ENCODE data around the gene USP12.
"Not testable (repeated sequence)": the region's sequence is repeated elsewhere in the genome, so short reads cannot be mapped to it uniquely, and the experiment has no call there.

The USP12 gene

DNA sequence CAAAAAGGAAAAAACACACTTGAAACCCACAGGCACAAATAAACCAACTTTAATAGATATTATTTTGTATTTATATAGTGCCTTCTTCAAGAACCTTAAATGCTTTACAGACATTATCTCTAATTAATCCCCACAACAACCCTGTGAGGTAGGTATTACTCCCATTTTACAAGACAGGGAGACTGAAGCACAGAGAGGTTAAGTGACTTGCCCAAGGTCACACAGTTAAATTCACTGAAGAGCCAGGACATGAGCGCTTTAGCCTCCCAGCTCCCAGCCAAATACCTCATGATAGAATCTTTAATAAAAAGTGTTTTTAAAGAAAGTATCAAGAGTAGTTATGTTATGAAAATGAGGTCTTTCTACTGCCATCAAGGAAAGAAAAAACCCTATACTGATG is 105.5 kb downstream of the USP12 start:
- not testable (repeated sequence) for DNase-seq

DNA sequence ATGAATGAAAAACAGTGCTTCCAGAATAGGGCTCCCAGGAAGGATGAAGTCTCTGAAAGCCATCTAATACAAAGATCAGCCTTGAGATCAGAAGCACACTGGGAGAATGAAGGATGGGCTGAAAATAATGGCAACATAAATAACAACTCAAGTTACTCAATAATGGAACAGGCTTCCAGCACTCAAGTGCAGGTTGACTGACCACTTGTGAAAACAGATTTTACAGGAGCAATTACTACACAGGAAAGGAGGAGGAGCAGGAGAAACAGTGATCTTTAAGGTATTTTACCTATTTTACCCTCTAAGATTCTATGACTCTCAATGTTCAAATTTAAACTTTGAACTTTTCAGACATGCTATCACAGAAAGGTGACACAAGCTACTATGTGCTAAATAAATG is 106.0 kb downstream of the USP12 start:
- no peak for DNase-seq

DNA sequence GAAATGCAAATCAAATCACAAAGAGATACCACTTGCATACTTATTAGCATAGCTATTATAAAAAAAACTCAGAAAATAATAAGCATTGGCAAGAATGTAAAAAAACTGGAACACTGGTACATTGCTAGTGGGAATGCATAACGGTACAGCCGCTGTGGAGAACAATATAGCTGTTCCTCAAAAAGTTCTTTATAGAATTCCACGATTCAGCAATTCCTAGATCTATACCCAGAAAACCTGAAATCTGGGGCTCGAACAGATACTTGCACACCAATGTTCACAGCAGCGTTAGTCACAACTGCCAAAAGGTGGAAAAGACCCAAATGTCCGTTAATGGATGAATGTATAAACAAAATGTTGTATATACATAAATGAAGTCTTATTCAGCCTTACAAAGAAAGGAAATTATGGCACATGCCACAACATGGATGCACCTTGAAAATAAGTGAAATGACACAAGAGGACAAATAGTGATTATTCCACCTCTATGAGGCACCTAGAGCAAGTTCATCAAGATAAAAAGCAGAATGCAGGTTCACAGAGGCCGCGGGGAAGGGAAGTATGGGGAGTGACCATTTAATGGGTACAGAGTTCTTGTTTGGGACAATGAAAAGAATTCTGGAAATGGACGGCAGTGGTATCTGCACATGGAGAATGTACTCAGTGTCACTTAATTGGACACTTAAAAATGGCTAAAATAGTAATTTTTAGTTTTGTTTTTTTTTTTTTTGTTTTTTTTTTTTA is 107.2 kb downstream of the USP12 start:
- no peak for DNase-seq

DNA sequence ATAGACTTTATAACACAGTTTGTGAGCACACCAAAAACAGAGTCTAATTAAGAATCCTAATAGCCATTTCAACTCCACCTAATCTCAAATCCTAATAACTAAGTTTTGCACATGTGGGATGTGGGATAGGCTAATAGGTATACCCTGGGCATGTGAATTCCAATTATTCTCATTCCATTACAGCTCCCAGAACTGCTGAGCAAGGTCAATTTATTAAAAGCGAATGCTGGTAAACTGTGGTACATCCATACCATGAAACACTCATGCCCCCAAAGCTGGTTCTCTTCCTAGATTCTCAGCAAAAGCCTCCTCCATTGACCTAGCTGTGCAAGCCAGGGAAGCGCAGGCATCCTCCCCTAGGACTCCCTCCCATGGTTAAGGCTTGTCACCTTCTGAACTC is 113.8 kb downstream of the USP12 start:
- no peak for DNase-seq

DNA sequence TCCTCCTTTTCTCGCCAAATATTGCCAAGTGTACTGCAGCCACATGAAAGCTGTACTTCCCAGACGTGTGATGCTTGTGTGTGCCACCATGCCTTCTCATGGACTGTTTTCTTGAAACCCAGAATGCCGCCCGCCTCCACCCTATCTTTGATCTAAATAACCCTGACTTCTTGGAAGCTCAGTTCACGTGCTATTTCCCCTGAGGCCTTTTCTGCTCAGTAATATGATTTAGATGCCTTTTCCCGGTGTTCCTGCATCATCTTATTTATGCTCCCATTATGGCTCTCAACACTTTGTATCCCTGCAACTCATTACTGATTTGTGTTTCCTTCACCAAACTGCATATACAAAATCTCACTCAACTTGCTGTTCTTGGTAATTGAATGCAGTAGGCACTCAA is 116.1 kb downstream of the USP12 start:
- DNase-seq, result no peak

DNA sequence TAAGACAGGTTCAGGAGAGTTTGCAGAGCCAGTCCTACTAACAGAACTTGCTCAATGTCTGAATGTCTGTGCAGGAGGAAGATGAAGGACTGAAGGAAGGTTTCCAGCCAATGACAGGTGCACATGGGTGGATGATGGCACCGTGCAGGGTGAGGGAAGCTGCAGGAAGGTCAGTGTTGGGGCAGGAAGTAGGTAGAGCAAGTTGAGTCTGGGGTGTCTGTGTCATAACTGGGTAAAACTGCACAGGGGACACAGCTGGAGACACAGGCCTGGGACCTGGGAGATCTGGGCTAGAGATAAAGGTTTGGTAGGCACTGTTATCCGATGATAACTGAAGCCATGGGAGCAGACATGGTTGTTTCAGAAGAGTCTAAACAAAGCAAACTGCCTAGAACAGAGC is 116.9 kb downstream of the USP12 start:
- DNase-seq, result no peak

DNA sequence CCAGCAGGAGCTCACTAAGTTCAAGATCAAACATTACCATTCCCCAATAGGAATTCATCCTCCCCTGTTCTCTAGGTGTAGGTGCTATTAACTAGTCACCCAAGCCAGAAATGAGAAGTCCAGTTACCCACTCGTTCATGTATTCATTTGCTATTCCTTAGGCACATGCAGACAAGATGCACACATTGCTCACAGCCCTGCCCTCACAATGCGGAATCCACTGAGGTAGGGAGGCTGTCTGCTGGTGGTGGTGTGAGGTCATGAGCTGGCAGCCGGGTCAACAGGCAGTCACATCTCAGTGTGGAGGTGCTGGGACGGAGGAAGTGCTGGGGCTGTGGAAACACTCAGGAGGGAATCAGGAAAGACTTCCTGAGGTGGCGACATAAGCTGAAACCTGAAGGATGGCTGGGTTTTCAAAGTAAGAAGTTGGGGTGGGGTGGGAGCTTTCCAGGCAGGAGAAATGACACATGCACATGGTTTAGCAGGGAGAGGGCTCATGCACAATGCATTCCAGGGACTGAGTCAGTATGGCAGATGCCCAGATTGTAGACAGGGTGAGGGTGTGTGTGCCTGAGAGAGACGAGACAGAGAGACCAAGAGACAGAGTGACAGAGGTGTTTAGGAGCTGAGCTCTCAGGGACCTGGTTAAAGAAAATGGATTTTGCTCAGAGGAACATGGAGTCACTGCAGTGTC is 117.6 kb downstream of the USP12 start:
- no peak for DNase-seq

DNA sequence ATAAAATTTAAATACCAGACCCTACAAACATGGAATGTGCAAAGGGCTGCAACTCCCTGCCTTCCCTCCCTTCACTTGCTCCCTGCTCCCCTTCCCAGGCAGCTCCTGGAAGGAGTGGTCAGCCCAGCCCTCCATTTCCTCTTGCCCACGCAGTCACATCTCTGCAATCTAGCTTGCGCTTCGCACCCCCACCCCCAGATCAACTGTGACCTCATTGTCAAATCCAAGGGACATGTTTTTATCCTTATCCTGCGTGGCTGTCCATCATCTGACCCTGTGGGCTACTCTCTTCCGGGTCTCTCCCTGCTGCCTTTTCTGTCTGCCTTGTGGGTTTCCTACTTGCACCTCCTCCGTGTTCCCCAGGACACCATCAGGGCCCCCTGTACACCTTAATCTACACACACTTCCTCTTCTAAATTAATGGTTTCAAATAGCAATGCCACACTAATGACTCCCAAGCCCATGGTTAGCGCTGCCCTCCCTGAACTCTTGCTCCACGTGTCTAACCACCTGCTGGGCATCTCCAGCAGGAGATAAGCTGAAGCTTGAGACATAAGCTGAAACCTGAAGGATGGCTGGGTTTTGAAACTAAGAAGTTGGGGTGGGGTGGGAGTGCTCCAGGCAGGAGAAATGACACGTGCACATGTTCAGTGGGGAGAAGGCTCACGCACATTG is 118.3 kb downstream of the USP12 start:
- DNase-seq, result no peak

DNA sequence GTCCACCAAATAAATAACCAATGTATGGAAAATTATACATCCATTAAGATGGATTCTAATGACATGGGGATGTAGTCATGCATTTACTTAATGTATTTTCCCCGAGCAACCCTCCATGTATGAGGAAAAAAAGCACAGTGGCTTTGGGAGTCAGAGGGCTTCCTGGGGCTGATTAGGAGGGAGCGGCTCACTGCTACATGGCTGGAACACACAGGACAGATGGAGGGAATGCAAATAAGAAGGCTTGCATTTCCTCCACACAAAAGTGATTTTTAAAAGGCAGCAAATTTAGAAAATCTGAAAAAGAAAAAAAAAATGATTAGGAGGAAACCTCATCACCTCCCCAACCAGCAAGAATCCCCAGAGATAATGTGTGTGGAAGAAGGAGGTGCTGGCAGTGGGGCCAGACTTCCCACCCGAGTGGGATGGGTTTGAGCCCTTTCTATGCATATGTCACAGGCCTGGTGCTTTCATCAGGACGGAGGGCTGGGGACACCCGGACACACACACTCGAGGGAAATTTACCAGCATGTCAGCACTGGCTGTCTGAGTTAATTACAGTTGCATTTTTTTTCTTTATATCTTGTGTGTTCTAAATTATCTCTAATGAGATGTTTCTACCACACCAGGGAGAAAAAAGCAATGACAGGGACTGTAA is 118.9 kb downstream of the USP12 start:
- no peak for DNase-seq

DNA sequence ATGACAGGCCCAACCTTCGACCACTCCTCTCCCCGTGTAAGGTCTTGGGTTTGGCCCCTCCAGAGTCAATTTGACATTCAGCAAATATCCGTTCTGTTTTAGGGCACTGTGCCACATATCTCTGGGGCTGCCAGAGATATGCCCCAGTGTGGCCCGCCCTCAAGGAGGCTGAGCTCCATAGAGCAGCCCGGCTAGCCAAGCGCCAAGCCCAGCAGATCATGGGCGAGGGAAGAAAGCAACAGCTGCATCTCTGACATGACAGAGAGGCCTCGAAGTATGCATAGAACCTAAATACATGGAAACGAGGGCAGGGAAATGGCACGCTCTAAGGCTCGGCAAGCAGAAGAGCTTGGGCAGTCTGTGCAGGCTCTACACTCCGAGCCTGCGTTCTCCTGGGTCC is 124.5 kb downstream of the USP12 start:
- no peak for DNase-seq

DNA sequence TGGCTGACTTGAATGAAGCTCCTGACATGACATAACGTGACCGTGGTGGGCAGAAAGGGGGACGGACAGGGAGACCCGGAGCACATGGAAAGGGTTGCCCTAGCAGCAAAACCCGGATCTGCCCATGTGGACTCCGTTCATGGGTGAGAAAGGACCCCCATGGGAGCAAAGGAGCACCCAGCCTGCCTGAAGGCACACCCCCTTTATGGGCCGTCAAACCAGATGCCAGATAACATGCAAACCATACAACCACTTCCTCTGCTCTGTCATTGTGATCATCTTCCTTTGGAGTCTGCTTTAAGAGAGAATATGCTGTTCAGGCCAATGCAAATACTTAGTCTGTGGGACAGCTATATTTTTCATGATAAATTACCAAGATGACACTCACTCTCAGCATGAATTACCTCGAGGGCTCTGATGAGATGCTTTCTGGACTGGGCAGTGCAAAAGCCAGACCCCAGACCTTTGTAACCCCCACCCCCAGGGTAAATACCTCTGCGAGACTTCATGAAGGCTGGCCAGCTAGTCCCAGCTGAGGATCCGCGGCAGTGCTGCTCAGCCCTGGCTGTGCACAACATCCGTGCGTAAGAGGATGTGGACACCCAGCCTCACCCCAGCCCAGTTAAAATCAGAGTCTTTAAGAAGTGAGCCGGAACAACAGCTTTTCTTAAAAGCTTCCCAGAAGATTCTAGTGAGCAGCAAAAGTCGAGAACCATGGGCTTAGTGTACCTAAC is 126.6 kb downstream of the USP12 start:
- DNase-seq, result no peak

DNA sequence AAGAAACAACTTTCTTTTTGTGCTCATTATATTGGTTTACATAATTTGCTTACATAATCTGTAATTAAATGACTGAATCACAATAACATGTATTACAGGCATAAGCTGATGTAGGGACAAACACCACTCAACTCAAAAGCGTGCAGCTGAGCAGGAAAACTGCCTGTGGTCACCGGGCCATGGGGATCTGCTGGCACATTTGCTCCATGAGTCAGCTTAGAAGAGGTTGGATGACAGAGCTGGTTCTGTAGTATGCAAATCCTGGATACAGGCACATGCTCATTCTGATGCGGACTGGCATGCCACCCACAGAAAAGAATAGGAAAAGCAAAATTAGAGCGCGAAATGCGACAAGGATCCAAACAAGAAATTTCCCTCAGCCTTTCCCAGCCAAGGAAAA is 128.6 kb downstream of the USP12 start:
- DNase-seq, result no peak

DNA sequence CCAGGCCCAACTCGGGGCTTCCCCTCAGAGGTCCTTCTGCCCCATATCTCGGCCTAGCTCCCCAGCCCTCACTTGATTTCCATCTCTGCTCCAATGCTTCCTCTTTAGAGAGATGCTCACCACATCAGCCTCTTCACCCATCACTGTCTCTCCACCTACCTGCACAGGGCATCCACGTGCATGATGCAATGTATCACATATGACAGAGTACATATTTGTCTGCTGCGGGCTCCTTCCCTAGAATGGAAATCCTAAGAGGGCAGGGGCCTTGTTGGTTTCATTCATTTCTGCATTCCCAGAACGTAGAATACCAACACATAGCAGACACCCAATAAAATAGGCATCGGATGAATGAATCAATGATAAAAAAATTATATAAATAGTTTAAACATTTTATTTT is 130.3 kb downstream of the USP12 start:
- DNase-seq, result no peak

DNA sequence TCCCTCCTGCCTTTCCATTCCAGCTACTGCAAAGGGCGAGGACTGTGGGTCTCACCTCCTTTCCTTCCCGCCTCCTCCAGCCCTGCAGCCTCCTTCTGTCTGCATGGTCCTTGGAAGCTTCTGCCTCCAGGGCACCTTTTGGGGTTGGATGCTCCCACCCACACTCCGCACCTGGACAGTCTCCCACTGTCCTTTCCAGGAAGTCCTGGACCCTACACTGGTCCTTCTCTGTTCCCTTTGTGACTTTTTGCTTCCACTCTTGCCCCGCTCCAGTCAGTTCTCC is 130.8 kb downstream of the USP12 start:
- no peak for DNase-seq

DNA sequence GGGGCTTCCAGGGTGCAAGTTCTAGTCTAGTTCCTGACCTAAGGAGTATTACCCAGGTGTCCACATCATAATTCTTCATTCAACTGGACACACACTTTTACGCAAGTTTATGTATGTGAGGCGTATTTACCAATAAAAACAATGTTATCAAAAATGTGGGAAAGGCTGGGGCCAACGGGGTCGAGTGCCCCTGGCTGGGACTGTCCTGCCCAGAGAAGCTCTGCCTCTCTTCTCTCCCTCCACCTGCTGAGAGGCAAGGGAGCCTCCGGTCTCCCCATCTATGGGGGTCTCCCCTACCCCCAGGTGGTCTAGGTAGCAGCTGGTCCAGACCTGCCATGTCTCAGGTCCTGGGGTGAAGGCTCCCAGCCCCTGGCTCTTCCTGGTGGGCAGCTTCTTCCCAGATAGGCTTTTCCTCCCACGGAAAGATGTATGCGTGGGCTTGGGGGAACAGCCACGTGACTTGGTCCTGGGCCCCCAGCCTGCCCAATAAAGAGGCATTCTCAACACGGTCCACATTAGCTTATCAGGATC is 132.4 kb downstream of the USP12 start:
- no peak for DNase-seq

DNA sequence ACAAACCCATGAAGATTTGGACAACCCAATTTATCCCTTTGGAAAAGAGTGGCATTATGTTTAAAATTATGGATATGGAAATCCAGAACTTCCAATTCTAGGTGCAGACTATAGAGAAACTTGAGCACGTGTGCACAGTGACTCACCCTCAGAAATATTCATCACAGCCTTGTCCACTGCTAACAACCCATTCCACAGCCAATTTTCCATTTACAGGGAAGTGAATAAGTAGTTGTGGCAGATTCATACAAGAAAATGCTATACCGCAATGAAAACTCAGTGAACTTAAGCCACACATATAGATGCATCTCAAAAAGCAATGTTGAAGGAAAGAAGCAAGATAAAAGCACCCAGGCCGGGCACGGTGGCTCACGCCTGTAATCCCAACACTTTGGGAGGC is 133.3 kb downstream of the USP12 start:
- no peak for DNase-seq

DNA sequence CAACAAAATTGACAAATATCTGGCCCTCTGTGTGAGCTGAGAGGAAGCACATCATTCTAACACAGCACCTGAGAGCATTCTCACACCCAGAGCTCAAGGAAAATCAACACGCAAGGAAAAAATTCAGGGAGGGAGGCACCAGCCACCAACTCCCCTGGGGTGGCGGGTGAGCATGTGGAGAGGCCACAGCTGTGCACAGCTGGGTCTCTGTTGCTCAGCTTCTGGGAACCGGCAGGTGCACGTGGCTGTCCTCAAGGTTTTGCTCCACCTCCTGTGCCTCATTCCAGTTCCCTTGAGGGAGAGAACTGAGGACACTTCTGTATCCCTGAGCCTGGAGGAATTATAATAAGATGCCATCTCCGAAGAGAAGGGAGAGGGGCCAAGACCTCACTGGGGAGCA is 134.0 kb downstream of the USP12 start:
- no peak for DNase-seq

DNA sequence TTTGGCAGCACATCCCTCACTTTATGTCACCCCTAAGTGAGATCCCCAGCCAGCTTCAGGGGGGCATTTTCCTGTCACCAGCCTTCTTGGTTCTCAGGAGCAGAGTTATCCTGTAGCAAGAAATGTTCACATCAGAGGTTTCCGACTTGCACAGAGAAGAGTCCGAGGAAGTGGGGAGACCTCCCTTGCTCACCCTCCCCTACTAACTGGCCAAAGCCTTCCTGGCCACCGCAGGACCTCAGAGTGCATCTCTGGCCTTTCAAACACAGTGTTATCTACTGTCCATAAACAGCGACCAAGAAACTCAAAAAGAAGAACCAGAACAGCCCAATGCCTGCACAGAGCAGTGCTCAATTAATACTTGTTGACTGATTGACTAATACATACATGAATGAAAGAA is 134.4 kb downstream of the USP12 start:
- DNase-seq, result no peak

DNA sequence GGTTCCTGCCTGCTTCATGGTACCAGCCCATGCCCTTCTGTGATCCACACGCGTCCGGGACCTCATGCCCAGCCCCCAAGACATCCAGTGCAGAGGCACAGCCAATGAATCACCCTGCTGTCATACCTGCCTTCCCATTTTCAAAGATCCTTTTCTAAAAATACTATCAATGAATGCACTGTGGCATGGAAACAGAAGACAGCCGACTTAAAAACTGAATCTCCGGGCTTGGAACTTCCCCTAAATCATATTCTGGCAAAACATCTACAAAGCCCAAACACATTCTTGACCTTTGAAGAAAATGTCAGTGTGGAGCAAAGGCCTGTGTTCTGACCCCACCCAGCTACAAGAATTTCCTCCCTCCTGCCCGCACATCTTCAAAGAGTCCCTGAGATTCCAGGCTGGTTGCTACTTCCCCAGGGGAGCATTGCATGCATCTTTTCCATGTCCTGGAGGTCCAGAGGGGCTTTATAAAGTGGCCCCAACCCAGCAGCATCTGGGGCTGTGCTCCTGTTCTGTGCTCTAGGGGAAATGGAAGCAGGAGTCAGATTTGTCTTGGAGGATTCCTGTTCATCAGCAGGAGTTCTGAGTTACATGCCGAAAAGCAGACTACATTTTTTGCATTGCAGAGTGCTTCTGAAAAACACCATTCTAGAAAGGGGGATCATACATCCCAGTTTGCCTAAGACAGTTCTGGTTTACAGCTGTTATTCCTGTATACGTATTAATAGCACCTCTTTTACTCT is 135.2 kb downstream of the USP12 start:
- no peak for DNase-seq

DNA sequence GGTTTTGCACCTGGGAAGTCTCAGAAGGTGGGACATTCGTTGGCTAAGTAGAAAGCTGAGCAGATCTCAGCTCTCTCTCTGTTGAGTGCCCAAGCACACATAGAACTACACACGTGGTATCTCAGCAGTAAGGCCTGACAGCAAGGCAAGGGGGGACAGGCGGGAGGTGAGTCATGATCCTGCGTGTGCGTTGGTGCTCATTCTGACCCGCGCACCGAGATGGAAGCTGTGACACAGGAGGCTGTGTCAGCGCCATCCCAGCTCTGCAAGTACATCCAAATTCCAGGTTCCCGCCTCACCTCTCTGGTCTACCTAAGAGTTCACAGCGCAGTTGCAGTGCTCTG is 135.7 kb downstream of the USP12 start:
- DNase-seq, result no peak

DNA sequence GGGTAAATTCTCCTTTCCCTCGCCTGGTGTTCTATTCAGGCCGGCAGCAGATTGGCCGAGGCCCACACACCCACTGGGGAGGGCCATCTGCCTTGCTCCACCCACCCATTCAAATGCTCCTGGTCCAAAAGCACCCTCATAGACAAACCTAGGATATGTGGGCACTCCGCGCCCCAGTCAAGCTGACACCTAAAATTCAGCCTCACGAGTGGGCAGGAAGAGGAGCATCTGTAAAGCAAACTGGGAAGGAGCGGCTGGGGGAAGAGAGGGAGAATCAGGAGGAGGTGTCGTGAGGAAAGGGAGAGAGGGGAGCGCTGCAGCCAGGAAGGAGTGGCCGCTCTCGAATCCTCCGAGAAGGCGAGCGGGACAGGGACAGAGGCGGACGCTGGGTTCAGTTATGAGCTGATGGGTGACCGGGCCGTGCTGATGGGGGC is 136.9 kb downstream of the USP12 start:
- DNase-seq, result no peak

All from NCI-H774 (cell line).